ENCODE data around the gene EPHA2.
"Not testable (repeated sequence)": the region's sequence is repeated elsewhere in the genome, so short reads cannot be mapped to it uniquely, and the experiment has no call there.

Gene EPHA2

GRCh38 chr1:16167331-16168143 lies 11.7 kb upstream of the EPHA2 start:
- DNase-seq (ENCODE audit: low spot score) = peak; percentile 67

- DNase-seq (ENCODE audit: low spot score) = no peak
Measured at GRCh38 chr1:16166117-16166516, 10.2 kb upstream of the EPHA2 start.

GRCh38 chr1:16165548-16165947 lies 9.7 kb upstream of the EPHA2 start:
- no peak for DNase-seq (ENCODE audit: low spot score)

DNA sequence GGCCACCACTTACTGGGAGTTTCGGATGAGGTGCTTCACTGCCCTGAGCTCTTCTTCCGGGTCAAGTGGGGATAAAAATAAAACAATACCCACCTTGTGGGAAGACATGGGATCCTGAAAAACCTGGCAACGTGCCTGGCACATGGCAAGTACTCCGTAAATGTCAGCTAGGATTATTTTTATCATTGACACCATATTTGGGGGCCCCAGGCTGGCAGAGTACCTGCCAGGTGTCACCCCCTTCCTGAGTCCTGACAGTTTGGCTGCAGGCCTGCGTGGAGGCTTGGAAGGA lies 9.2 kb upstream of the EPHA2 start:
- DNase-seq (ENCODE audit: low spot score) = no peak

DNA sequence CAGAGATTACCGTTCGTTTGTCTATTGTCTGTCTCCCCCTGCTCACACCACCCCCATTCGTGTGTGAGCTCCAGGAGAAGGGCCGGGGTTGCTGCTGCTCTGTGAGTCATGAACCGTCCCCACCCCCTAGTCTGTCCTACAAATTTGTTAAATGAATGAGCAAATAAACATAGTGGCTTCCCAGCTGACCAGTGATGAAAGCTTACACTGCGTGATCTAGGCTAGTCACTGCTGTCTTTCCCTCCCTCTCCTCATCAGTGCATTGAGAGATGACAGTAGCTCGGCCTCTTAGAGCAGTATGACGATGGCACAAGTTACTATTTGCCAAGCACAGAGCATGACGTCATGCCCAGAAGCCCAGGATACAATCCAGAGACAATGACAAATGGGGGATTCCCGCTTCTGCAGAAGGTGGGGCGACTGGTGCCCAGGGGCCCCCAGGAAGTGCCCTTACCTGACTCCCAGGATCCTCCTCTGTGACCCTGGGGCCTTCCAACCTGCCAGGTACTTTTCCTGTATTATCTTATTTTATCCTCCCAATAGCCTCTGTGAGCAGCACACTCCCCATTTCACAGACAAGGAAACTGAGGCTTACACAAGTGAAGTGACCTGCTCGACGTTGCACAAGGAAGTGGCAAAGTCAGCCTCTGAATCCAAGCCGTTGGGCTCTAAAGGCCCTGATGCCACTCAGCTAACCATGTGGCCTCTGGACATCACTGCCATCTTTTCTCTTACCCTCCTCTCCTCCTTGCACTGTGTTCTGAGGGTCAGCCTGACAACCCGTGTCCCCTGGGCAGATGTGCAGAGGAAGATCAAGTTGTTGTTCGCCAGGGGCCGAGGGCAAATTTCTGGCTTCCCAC lies 8.6 kb upstream of the EPHA2 start:
- no peak for DNase-seq (ENCODE audit: low spot score)

DNA sequence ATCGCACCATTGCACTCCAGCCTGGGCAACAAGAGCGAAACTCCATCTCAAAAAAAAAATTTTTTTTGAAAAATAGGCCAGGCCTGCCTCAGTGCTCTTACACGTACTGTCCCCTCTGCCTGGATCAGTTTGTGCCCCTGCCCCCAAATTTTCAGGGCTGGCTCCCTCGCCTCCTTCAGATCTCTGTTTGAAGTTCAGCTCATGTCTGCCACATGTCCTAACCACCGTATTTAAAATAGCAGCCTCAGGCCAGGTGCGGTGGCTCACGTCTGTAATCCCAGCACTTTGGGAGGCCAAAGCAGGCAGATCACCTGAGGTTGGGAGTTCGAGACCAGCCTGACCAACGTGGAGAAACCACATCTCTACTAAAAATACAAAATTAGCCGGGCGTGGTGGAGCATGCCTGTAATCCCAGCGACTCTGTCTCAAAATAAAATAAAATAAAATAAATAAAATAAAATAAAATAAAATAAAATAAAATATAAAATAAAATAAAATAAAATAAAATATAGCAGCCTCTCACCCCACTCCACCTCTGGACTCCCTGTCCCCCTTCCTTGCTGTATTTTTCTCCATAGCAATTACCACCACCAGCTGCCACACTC lies 7.8 kb upstream of the EPHA2 start:
- DNase-seq (ENCODE audit: low spot score) = not testable (repeated sequence)

GRCh38 chr1:16162163-16162822 lies 6.4 kb upstream of the EPHA2 start:
- peak; percentile 52 for DNase-seq (ENCODE audit: low spot score)

GRCh38 chr1:16161717-16162116 lies 5.8 kb upstream of the EPHA2 start:
- DNase-seq (ENCODE audit: low spot score) = no peak

GRCh38 chr1:16158993-16159831 lies 3.3 kb upstream of the EPHA2 start:
- no peak for DNase-seq (ENCODE audit: low spot score)

- DNase-seq (ENCODE audit: low spot score) = peak; percentile 35
Measured at GRCh38 chr1:16158025-16158424, 2.2 kb upstream of the EPHA2 start.

DNA sequence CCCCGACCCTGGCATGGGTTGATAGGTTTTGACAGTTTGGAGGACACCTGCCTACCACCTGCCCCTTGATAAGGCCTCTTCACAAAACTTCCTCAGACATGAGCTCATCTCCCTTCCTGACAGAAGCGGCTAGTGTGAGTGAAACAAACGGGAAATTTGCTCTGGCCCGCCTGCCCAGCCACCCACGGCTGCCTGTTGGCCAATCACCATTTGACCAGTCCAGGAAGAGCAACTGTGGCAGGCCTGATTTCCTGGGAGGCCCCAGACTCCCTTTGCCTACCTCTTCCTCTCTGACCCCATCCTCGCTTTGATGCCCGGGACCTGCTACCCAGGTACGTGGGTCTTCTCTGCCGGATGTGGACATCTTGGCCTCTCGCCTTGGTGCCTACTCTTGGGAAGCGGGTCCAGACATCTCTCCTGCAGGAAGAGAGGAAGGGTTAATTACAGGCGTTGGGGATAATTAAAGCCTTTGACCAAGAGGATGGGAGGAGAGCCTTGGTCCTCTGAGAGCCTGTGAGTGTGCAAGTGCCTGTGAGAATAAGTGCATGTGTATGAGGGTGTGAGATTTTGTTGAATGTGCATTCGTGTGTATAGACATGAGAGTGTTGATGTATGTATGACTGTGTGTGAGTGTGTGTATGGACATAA lies 1.1 kb upstream of the EPHA2 start:
- DNase-seq (ENCODE audit: low spot score) = no peak

DNA sequence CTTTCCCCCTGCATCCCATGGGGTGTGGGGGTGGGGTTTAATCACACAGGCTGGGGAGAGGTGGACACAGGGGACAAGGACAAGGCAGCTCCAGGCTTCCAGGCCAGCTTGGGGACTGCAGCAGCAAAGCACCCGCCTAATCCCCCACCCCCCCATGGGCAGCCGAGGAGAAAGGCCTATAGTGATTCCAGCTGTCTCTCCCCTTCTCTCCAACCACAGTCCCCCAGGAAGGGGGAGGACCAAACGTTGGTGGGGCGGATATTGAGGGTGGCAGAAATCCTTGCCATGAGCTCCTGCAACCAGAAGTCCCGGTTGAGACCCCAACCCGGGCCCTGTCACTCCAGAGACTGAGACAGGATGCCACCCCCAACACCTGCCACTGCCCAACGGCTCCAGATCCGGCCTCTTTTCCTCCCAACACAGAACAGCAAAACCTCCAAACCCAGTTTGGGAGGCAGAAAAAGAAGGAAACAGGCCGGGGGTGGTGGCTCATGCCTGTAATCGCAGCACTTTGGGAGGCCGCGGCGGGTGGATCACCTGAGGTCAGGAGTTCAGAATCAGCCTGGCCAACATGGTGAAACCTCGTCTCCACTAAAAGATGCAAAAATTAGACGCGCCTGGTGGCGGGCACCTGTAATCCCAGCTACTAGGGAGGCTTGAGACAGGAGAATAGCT lies 1.7 kb downstream of the EPHA2 start:
- no peak for DNase-seq (ENCODE audit: low spot score)

- no peak for DNase-seq (ENCODE audit: low spot score)
Measured at GRCh38 chr1:16153096-16153998, 2.5 kb downstream of the EPHA2 start.

- DNase-seq (ENCODE audit: low spot score) = no peak
Measured at GRCh38 chr1:16152481-16153087, 3.3 kb downstream of the EPHA2 start.

DNA sequence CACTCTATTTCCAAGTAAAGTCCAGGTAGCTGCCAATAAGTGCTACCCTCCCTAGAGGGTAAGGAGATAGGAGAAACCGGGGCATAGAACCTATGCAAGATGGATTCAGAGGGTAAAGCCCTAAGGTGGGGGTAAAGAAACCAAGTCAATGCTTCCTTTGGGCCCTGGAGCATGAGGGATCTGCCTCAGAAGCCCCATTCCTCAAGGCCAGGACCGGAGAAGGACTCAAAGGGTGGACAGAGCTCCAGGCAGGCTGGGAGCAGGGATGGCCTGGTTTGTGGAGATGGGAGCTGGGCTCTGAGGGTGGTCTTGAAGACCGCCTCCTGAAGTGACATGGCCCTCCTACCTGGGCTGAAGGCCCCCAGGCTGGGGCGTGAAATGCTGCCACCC lies 3.9 kb downstream of the EPHA2 start:
- DNase-seq (ENCODE audit: low spot score) = no peak

GRCh38 chr1:16151196-16151994 lies 4.5 kb downstream of the EPHA2 start:
- DNase-seq (ENCODE audit: low spot score) = no peak

DNA sequence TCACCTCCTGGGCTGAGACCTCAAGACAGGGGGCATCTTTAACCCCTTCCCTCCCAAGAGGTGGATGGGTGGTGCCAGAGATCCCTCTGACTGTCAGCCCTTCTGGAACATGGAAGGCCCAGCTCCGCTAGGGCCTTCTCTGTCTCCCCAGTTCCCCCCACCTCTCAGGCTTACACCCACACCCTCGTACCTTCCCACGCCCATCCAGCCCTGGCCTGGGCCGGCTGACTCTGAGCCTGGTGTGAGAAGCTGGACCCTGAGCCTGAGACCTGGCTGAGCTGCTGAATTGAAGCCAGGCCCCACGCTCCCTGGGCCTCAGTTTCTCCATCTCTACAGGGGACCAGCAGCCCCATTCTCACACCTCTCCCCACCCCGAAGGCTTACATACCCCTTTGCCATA lies 5.4 kb downstream of the EPHA2 start:
- no peak for DNase-seq (ENCODE audit: low spot score)
